Endothelial cell of umbilical vein (primary cell): ENCODE measurements around the gene EFEMP1. TPM values are rescaled to one million over a fixed set of nuclear protein-coding genes. Genes with fewer than 3 reads are reported as not detected.

Experiments
- BruUV-seq: library from RNA; stranded (reverse); fragments of 400-500 nt; replicated peaks from 2 replicates; lab custom pipeline; 2021; lab: Mats Ljungman, UMichigan
- CTCF ChIA-PET: fragments of 300-600, 350-600 bp; sonication (Branson Sonifier 250); formaldehyde crosslinking; loops from one replicate; lab custom pipeline; 2021; ENCODE audit warnings: antibody characterized with exemption, inconsistent platforms; lab: Charles Lee
- POLR2A ChIA-PET: fragments of 300-600, 350-600 bp; sonication (Branson Sonifier 250); formaldehyde crosslinking; loops from one replicate; lab custom pipeline; 2021; ENCODE audit warnings: antibody characterized with exemption, inconsistent platforms; lab: Charles Lee
- DNase-seq: peaks from one replicate; pipeline ENCODE4 v3.0.0-alpha.2; 2011; ENCODE audit warnings: low read depth, low spot score
- FAIRE-seq: peaks from 2 replicates; lab custom pipeline; 2011; peaks lifted over from hg19 to GRCh38; lab: Jason Lieb, UNC
- H2AFZ ChIP-seq: 2 replicates; pipeline ENCODE4 v1.6.0; 2012; ENCODE audit warnings: low read depth, low read length, control low read depth, inconsistent platforms
- H3K27ac ChIP-seq: 2 replicates; pipeline ENCODE4 v1.5.1; 2011; ENCODE audit warnings: low read depth, mild to moderate bottlenecking, control low read depth, low read length, moderate library complexity; ENCODE audit not compliant: insufficient read depth
- H3K27me3 ChIP-seq, 2 experiments: 2 replicates each; pipeline versions ENCODE4 v1.6.0 to v1.6.1; 2011; ENCODE audit warnings: low read length in 2 of 2, mixed read lengths in 1 of 2; ENCODE audit not compliant: control insufficient read depth in 2 of 2, insufficient read depth in 2 of 2
- H3K36me3 ChIP-seq, 2 experiments: 2 replicates in 1 of 2; 3 replicates in 1 of 2; pipeline ENCODE4 v1.5.1; 2011; ENCODE audit warnings: low read length in 2 of 2, mild to moderate bottlenecking in 1 of 2, moderate library complexity in 1 of 2; ENCODE audit not compliant: control insufficient read depth in 2 of 2, insufficient read depth in 2 of 2; ENCODE audit errors: extremely low read depth in 1 of 2
- H3K4me1 ChIP-seq: 3 replicates; pipeline ENCODE4 v1.5.1; 2011; ENCODE audit warnings: mild to moderate bottlenecking, low read length; ENCODE audit not compliant: control insufficient read depth, insufficient read depth; ENCODE audit errors: extremely low read depth
- H3K4me2 ChIP-seq: 2 replicates; pipeline ENCODE4 v1.6.1; 2011; ENCODE audit warnings: low read length, control low read depth, mixed read lengths; ENCODE audit not compliant: insufficient read depth
- H3K4me3 ChIP-seq, 3 experiments: fragments of 200-600 bp in 1 of 3; sonication (generic), shearing (Covaris generic) in 1 of 3; replicated peaks in 1 of 3; 2 replicates each; pipeline ENCODE4 v1.5.1; 2011 to 2016; ENCODE audit warnings: control low read depth in 3 of 3, low read length in 3 of 3, mild to moderate bottlenecking in 2 of 3, inconsistent platforms in 1 of 3, low read depth in 1 of 3, moderate library complexity in 1 of 3; ENCODE audit not compliant: insufficient read depth in 1 of 3
- H3K79me2 ChIP-seq: 2 replicates; pipeline ENCODE4 v1.6.0; 2012; ENCODE audit warnings: low read length, inconsistent platforms; ENCODE audit not compliant: control insufficient read depth, insufficient read depth
- H3K9ac ChIP-seq: replicated peaks from 2 replicates; pipeline ENCODE3; 2011; ENCODE audit warnings: low read length, control low read depth; ENCODE audit not compliant: insufficient read depth; ENCODE audit errors: extremely low read depth
- H3K9me1 ChIP-seq: replicated peaks from 3 replicates; pipeline ENCODE4 v1.6.0; 2011; ENCODE audit warnings: mild to moderate bottlenecking, low read length; ENCODE audit not compliant: control insufficient read depth, insufficient read depth; ENCODE audit errors: extremely low read depth
- H3K9me3 ChIP-seq: replicated peaks from 2 replicates; pipeline ENCODE4 v1.5.1; 2012; ENCODE audit warnings: low read length, inconsistent platforms; ENCODE audit not compliant: control insufficient read depth, insufficient read depth
- H4K20me1 ChIP-seq: replicated peaks from 2 replicates; pipeline ENCODE3; 2011; ENCODE audit warnings: mild to moderate bottlenecking, low read length; ENCODE audit not compliant: control insufficient read depth, insufficient read depth; ENCODE audit errors: extremely low read depth
- CTCF ChIP-seq, 2 donors: IDR thresholded peaks; 1 replicate in 1 of 2; 2 replicates in 1 of 2; pipeline ENCODE4 v1.5.1; 2011; ENCODE audit warnings: low read length in 2 of 2, mild to moderate bottlenecking in 2 of 2, moderate library complexity in 2 of 2, control low read depth in 1 of 2, inconsistent platforms in 1 of 2, low read depth in 1 of 2; ENCODE audit not compliant: insufficient read depth in 1 of 2; ENCODE audit errors: extremely low read depth in 1 of 2
- EZH2 ChIP-seq: IDR thresholded peaks from 2 replicates; pipeline ENCODE4 v1.6.1; 2012; ENCODE audit warnings: borderline replicate concordance, low read depth, mild to moderate bottlenecking, moderate library complexity, low read length, inconsistent platforms; ENCODE audit not compliant: severe bottlenecking
- FOS ChIP-seq: IDR thresholded peaks from 2 replicates; pipeline ENCODE4 v1.6.1; 2011; ENCODE audit warnings: mild to moderate bottlenecking, low read length, moderate library complexity, borderline replicate concordance; ENCODE audit not compliant: insufficient read depth
- GATA2 ChIP-seq: IDR thresholded peaks from 2 replicates; pipeline ENCODE4 v1.7.0; 2011; ENCODE audit warnings: low read depth, mild to moderate bottlenecking, moderate library complexity, mixed read lengths, low read length; ENCODE audit not compliant: insufficient read length, insufficient read depth
- JUN ChIP-seq: IDR thresholded peaks from 2 replicates; pipeline ENCODE4 v1.6.1; 2011; ENCODE audit warnings: borderline replicate concordance, low read depth; ENCODE audit not compliant: insufficient read length, insufficient read depth
- MYC ChIP-seq: IDR thresholded peaks from one replicate; pipeline ENCODE4 v1.6.1; 2011; ENCODE audit warnings: mild to moderate bottlenecking, low read depth, low read length
- POLR2A ChIP-seq: IDR thresholded peaks from 2 replicates; pipeline ENCODE4 v1.6.1; 2012; ENCODE audit warnings: low read depth, mild to moderate bottlenecking, control low read depth, low read length
- POLR2AphosphoS5 ChIP-seq: IDR thresholded peaks from 2 replicates; pipeline ENCODE4 v1.6.1; 2012; ENCODE audit warnings: low read depth, mild to moderate bottlenecking, control low read depth, low read length, moderate library complexity; ENCODE audit not compliant: insufficient read depth
- dilution Hi-C: fragments of 300-500 bp; cut with MboI; formaldehyde crosslinking; loops from one replicate; pipeline ENCODE4 v1.15.0; 2019; ENCODE audit warnings: low sequenced_read_pairs; ENCODE audit not compliant: extremely low pct_ligation_motif_present
- intact Hi-C: fragments of 100-400 bp; cut with micrococcal nuclease; formaldehyde crosslinking; loops from one replicate; pipeline ENCODE4 v1.10.0; 2022
- polyA plus RNA-seq, 4 experiments: library from polyadenylated mRNA; depleted of rRNA in 3 of 4; stranded (reverse) in 3 of 4; unstranded in 1 of 4; fragments of >200 nt; gene quantifications; 2 replicates each; pipeline versions ENCODE4 v1.2.1 to v1.2.3, GENCODE V29; 2011 to 2012; ENCODE audit warnings: missing spikeins in 1 of 4
- total RNA-seq: library from RNA; stranded (reverse); gene quantifications from 2 replicates; pipeline ENCODE4 v1.2.3, GENCODE V29; 2021
- TF ChIP-seq, protein P1 (sequence below): IDR thresholded peaks from 2 replicates; pipeline ENCODE4 v1.6.1; 2011; ENCODE audit not compliant: insufficient read depth, insufficient read length

EFEMP1 gene
- total and polyA plus RNA-seq, 2 donors (not counting 3 experiments of a cell fraction or from before 2014, with no cell fraction given) = 2,981 to 11,813 TPM

DNA sequence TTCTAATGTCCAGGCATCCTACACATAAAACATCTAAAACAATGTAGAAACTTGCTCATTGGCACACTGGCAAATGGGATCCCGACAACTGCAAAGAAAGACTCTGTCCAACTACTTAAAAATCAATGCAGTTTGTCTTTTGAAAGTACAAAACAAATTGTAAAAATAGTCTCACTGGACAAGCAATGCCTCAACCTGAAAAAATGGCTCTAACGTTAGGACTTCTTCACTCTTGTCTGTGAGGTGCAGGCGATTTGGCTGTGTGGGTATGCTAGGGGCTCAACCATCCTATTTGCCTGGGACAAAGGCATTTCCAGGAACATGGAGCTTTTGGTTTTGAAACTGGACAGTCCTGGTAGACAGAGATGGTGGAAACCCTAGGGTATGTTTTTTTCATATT, 10.7 kb downstream of the EFEMP1 start:
- no peaks in the 10 kb centered on the region for H3K9me1 ChIP-seq
- H3K4me3 ChIP-seq = peak overlapping the region in 2 of 3 experiments; percentile 57 to 97
- no peak overlapping the region for H2AFZ ChIP-seq
- peak overlapping the region; percentile 4 for H3K9ac ChIP-seq
- peak overlapping the region; percentile 99 for H3K4me2 ChIP-seq
- peaks cover 99% of the 10 kb centered on the region for H3K79me2 ChIP-seq
- no peaks in the 10 kb centered on the region for H3K27me3 ChIP-seq
- peak overlapping the region; percentile 7 for H3K27ac ChIP-seq
- H4K20me1 ChIP-seq = peaks cover 6% of the 10 kb centered on the region
- peak; percentile 51 for DNase-seq
- dilution Hi-C loops (no loop called here), intact Hi-C loops (loop anchor here (1.0 kb wide), 1 partner anchor 9 kb away; no protein-coding TSS in a partner anchor)
- CTCF ChIA-PET = interaction anchor here (1.5 to 1.8 kb wide), 2 partner anchors 13 to 20 kb away, joined by 3 to 4 read pairs; no protein-coding TSS in a partner anchor
- POLR2A ChIA-PET = no interaction called here
- FAIRE-seq = no peak
- peaks cover 36 to 53% of the 10 kb centered on the region in 2 experiments for H3K36me3 ChIP-seq
- peaks cover 85% of the 10 kb centered on the region for H3K4me1 ChIP-seq
- no peaks in the 10 kb centered on the region for H3K9me3 ChIP-seq
- TF ChIP-seq, protein P1, sequence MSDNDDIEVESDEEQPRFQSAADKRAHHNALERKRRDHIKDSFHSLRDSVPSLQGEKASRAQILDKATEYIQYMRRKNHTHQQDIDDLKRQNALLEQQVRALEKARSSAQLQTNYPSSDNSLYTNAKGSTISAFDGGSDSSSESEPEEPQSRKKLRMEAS = no peak
- TF ChIP-seq EZH2 (no peak), CTCF (IDR thresholded peaks at IDR 0.05; ENCODE audit: extremely low read depth in 1 of 2, insufficient read depth in 1 of 2, low read depth in 1 of 2, low read length in 2 of 2) (no peak), POLR2A (peak; percentile 59), POLR2AphosphoS5 (peak; percentile 23), JUN (no peak), FOS (no peak), MYC (no peak), GATA2 (no peak)
- BruUV-seq = no TSS peak
